Suprapubic skin (tissue), 4 donors: ENCODE results near the gene SKI. TPM values are rescaled to one million over a fixed set of nuclear protein-coding genes. Genes with fewer than 3 reads are reported as not detected.
"Not testable (repeated sequence)": the region's sequence is repeated elsewhere in the genome, so short reads cannot be mapped to it uniquely, and the experiment has no call there.

Experiments
- DNase-seq, 2 donors: peaks; one replicate each; pipeline ENCODE4 v3.0.0-alpha.2; 2019; ENCODE audit warnings: low spot score in 2 of 2
- H3K27ac ChIP-seq: fragments of 200-600 bp; sonication (generic); one replicate; pipeline ENCODE4 v1.5.1; 2019
- H3K27me3 ChIP-seq: fragments of 200-600 bp; sonication (generic); one replicate; pipeline ENCODE4 v1.5.1; 2019
- H3K36me3 ChIP-seq: fragments of 200-600 bp; sonication (generic); one replicate; pipeline ENCODE4 v1.5.1; 2019
- H3K4me1 ChIP-seq: fragments of 200-600 bp; sonication (generic); one replicate; pipeline ENCODE4 v1.5.1; 2019
- H3K4me3 ChIP-seq: fragments of 200-600 bp; sonication (generic); one replicate; pipeline ENCODE4 v1.5.1; 2019; ENCODE audit warnings: mild to moderate bottlenecking
- H3K9me3 ChIP-seq: fragments of 200-600 bp; sonication (generic); one replicate; pipeline ENCODE4 v1.5.1; 2019
- EP300 ChIP-seq: sonication (generic); formaldehyde crosslinking; IDR thresholded peaks from one replicate; pipeline ENCODE4 v1.6.1; 2017; ENCODE audit warnings: antibody characterized with exemption
- POLR2A ChIP-seq, 2 donors: fragments of 450-650 bp; IDR thresholded peaks; one replicate each; pipeline ENCODE4 v1.6.1; 2017; ENCODE audit warnings: antibody characterized with exemption in 2 of 2, mild to moderate bottlenecking in 2 of 2, moderate library complexity in 2 of 2
- POLR2AphosphoS5 ChIP-seq, 3 donors: sonication (generic); formaldehyde crosslinking; IDR thresholded peaks; one replicate each; pipeline ENCODE4 v1.6.1; 2017; ENCODE audit warnings: antibody characterized with exemption in 3 of 3
- WGBS: methylation state at CpG from one replicate; pipeline ENCODE4 v1.1.5; 2018; 5-methylcytosine and 5-hydroxymethylcytosine counted together
- total RNA-seq, 4 donors: library from RNA; depleted of rRNA; stranded (reverse); fragments of >200 nt; gene quantifications; one replicate each; pipeline ENCODE4 v1.1.0, GENCODE V29; 2016
- TF ChIP-seq, protein P1 (sequence below), 2 donors: fragments of 200-600 bp in 1 of 2; fragments of 450-650 bp in 1 of 2; sonication (generic) in 1 of 2; IDR thresholded peaks; one replicate each; pipeline ENCODE4 v1.5.1; 2016 to 2019; ENCODE audit warnings: antibody characterized with exemption in 2 of 2, mild to moderate bottlenecking in 1 of 2, moderate library complexity in 1 of 2

The SKI gene
- total RNA-seq, 4 donors from 2014 or later = 51.8 to 91.2 (median 68.1) TPM

DNA sequence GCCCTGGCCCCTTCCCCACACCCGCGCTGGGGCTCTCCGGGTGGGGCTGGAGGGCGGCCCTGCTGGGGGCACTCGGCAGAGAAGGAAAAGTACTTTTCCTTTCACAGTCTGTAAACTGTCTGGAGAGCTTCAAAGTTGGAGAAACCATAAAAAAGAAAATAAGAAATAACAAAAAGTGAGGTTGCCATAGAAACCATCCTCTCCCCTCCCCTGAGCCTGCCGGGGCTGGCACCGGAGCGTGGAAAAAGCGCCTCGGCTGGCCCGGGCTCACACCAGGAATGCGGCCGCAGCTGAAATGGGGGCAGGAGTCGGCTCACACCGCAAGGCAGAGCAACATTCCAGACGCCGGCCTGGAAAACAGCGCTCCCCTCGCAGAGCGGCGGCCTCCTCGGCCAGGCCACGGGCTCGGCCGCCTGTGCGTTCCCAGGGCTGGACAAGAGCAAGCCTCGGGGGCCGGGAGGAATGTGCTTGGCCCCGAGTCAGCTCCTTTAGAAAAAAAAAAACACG is 94.0 kb downstream of the SKI start:
- 12% methylated on average over 30 of the region's 30 CpGs for WGBS
- H3K27me3 ChIP-seq = peaks cover 8% of the 10 kb centered on the region
- peaks cover 55% of the 10 kb centered on the region for H3K4me1 ChIP-seq
- H3K9me3 ChIP-seq = no peaks in the 10 kb centered on the region
- H3K27ac ChIP-seq = peak overlapping the region; percentile 71
- peak overlapping the region; percentile 29 for H3K4me3 ChIP-seq
- no peaks in the 10 kb centered on the region for H3K36me3 ChIP-seq
- DNase-seq = peak in 1 of 2 donors; percentile 91
- TF ChIP-seq, protein P1, sequence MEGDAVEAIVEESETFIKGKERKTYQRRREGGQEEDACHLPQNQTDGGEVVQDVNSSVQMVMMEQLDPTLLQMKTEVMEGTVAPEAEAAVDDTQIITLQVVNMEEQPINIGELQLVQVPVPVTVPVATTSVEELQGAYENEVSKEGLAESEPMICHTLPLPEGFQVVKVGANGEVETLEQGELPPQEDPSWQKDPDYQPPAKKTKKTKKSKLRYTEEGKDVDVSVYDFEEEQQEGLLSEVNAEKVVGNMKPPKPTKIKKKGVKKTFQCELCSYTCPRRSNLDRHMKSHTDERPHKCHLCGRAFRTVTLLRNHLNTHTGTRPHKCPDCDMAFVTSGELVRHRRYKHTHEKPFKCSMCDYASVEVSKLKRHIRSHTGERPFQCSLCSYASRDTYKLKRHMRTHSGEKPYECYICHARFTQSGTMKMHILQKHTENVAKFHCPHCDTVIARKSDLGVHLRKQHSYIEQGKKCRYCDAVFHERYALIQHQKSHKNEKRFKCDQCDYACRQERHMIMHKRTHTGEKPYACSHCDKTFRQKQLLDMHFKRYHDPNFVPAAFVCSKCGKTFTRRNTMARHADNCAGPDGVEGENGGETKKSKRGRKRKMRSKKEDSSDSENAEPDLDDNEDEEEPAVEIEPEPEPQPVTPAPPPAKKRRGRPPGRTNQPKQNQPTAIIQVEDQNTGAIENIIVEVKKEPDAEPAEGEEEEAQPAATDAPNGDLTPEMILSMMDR (IDR thresholded peaks at IDR 0.05) = no peak
- TF ChIP-seq POLR2AphosphoS5 (IDR thresholded peaks at IDR 0.05) = peak in 1 of 3 donors; percentile 57

DNA sequence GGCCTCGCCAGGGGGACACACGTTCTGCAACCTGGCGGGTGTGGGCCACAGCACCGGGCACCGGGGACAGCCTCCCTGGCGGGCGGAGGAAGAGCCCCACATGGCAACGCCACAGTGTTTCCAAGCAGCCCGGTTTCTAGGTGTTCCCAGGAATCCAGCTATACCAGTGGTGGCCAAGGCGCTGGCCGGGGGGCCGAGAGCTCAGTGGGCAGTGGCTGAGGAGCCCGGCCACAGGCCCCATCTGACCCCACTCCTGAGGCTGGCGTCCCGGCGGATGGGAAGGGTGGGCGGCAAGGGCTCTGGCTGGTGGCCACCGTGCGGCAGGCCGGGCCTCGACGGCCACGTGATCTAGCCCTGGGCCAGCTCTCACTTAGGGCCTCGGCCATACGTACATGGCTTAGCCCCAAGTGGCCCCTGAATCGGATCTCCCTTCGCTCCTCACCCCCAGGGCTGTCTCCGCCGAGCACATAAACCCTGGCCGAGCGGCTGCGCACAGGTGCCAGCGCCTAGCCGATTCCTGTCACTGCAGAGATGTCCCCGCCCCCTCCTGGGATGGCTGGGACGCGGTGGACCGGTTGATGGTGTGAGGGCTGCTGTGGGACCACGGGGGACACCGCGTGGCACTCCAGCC is 94.6 kb downstream of the SKI start:
- no peak for TF ChIP-seq POLR2AphosphoS5 (IDR thresholded peaks at IDR 0.05)
- H3K4me1 ChIP-seq = peaks cover 55% of the 10 kb centered on the region
- peak overlapping the region; percentile 71 for H3K27ac ChIP-seq
- peaks cover 8% of the 10 kb centered on the region for H3K27me3 ChIP-seq
- no peaks in the 10 kb centered on the region for H3K36me3 ChIP-seq
- H3K4me3 ChIP-seq = peak overlapping the region; percentile 29
- H3K9me3 ChIP-seq = no peaks in the 10 kb centered on the region
- WGBS = 27% methylated on average over 3 of the region's 41 CpGs
- DNase-seq = no peak

DNA sequence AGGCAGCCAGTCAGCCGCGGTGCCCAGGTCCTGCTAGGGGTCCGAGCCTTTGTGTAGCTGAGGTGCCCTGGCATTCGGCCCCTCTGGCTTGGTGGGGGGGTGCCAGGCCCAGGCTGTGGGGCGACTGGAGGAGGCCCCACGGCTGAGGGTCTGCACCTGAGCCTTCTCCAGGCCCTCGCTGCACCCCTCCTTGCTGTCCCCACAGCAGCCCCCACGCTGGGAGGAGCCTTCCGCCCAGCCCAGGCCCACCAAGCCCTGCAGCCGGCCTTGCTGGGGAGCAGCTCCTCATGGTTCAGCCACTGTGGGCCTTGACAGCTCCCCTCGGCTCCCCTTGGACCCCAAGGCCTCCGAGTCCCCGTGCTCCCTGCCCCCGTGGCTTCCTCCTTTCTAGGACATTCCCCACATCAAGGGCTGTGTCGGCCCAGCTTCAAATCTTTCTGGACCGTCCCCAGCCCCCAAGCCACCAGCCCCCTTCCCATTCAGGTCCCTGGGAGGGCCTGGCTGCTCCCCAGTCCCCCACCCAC is 95.4 kb downstream of the SKI start:
- H3K27me3 ChIP-seq = peaks cover 8% of the 10 kb centered on the region
- no peaks in the 10 kb centered on the region for H3K9me3 ChIP-seq
- peaks cover 50% of the 10 kb centered on the region for H3K4me1 ChIP-seq
- H3K27ac ChIP-seq = peak overlapping the region; percentile 71
- TF ChIP-seq POLR2A (IDR thresholded peaks at IDR 0.05) (no peak), POLR2AphosphoS5 (IDR thresholded peaks at IDR 0.05) (no peak), EP300 (no peak)
- TF ChIP-seq, protein P1 (IDR thresholded peaks at IDR 0.05) = no peak
- WGBS = 89% methylated on average over 11 of the region's 16 CpGs
- no peak for DNase-seq
- no peaks in the 10 kb centered on the region for H3K36me3 ChIP-seq
- no peak overlapping the region for H3K4me3 ChIP-seq

DNA sequence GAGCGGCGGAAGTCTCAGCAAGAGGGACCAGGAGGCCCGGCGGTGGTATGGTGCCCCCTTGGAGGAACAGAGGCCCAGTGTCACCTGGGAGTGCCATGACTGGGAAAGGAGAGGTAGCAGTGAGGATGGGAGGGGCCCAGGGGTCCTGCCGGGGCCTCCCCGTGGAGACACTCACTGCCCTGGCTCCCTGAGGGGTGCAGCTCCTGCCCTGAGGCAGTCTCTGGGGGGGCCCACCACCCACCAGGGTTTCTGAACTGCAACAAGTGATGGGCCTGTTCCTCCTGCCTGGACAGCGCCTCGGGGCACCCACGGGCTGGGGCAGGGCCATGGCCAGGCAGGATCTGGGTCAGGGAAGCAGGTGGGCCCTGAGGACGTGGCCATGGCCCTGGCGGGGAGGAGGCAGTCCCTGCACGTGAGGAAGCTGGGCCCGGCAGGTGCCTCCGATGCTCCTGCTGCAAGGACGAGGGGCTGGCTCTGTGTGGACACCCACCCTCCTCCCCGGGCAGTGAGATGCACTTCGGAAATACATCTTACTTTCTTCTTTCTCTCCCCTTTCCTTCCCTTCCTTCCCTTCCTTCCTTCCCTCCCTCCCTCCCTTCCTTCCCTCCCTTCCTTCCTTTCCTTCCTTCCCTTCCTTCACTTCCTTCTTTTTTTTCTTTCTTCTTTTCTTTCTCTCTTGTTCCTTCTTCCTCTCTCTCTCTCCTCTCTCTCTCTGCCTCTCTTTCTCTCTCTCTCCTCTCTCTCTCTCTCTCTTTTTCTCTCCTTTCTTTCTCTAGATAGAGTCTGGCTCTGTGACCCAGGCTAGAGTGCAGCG is 96.6 kb downstream of the SKI start:
- H3K4me3 ChIP-seq = no peak overlapping the region
- no peak for TF ChIP-seq EP300
- TF ChIP-seq, protein P1 (IDR thresholded peaks at IDR 0.05) = no peak
- no peak for TF ChIP-seq POLR2AphosphoS5 (IDR thresholded peaks at IDR 0.05)
- no peak for TF ChIP-seq POLR2A (IDR thresholded peaks at IDR 0.05)
- no peak overlapping the region for H3K27ac ChIP-seq
- DNase-seq = no peak
- H3K27me3 ChIP-seq = peaks cover 8% of the 10 kb centered on the region
- H3K4me1 ChIP-seq = peaks cover 39% of the 10 kb centered on the region
- no peaks in the 10 kb centered on the region for H3K9me3 ChIP-seq
- 83% methylated on average over 7 of the region's 18 CpGs for WGBS
- no peaks in the 10 kb centered on the region for H3K36me3 ChIP-seq

DNA sequence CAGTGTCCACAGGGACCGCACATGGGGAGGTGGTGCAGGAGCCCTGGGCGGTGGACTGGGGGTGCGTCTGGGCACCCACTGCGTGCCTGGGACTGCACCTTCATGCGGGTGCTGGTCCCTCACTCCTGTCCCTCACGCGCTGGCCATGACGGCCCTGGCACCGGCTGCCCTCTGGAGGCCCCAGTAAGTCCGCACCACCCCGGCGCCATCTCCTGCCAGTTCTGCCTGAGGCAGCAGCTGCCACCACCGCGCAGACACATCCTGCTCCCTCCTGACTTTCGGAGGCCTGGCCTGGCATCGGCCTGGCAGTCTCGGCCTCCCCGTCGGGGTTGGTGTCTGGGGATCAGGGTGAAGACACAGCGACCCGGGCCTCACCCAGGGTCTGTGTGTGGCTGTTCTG is 98.4 kb downstream of the SKI start:
- TF ChIP-seq POLR2A (IDR thresholded peaks at IDR 0.05) (no peak), EP300 (no peak), POLR2AphosphoS5 (IDR thresholded peaks at IDR 0.05) (no peak)
- TF ChIP-seq, protein P1 (IDR thresholded peaks at IDR 0.05) = no peak
- Histone ChIP-seq H3K4me3 (no peak overlapping the region), H3K27me3 (peaks cover 8% of the 10 kb centered on the region), H3K9me3 (no peaks in the 10 kb centered on the region), H3K36me3 (no peaks in the 10 kb centered on the region), H3K27ac (no peak overlapping the region), H3K4me1 (peaks cover 38% of the 10 kb centered on the region)
- DNase-seq = no peak
- 0% methylated on average over 1 of the region's 21 CpGs for WGBS

DNA sequence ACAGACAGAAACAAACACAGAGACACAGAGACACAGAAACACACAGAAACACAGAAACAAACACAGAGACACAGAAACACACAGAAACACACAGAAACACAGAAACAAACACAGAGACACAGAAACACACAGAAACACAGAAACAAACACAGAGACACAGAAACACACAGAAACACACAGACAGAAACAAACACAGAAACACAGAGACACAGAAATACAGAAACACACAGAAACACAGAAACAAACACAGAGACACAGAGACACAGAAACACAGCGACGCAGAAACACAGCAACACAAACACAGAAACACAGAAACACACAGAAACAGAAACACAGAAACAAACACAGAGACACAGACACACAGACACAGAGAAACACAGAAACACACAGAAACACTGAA is 99.0 kb downstream of the SKI start:
- H3K4me3 ChIP-seq = not testable (repeated sequence)

More for the DNA sequence above, 99.0 kb downstream of the SKI start:
- not testable (repeated sequence) for H3K27me3 ChIP-seq, H3K9me3 ChIP-seq, DNase-seq, H3K36me3 ChIP-seq, H3K27ac ChIP-seq
- H3K4me1 ChIP-seq = peaks cover 31% of the 10 kb centered on the region
- WGBS = 98% methylated on average over 2 of the region's 2 CpGs
